Fibroblast of the aortic adventitia (primary cell): Measurements from ENCODE around the gene PRKN. TPM values are rescaled to one million over a fixed set of nuclear protein-coding genes. Genes with fewer than 3 reads are reported as not detected.

ENCODE experiments used
- DNase-seq: peaks from one replicate; pipeline ENCODE4 v3.0.0-alpha.2; 2010; ENCODE audit warnings: low read depth
- H3K4me3 ChIP-seq: 2 replicates; pipeline ENCODE4 v1.5.1; 2011; ENCODE audit warnings: low read depth, mild to moderate bottlenecking, control low read depth, low read length, moderate library complexity
- CTCF ChIP-seq: IDR thresholded peaks from 2 replicates; pipeline ENCODE4 v1.5.1; 2011; ENCODE audit warnings: mild to moderate bottlenecking, low read length, control low read depth, inconsistent platforms; ENCODE audit not compliant: insufficient read depth
- total RNA-seq: library from RNA; depleted of rRNA; stranded (reverse); fragments of >200 nt; gene quantifications from 2 replicates; pipeline ENCODE4 v1.2.3, GENCODE V29; 2012; ENCODE audit warnings: low replicate concordance

The PRKN gene
- total RNA-seq, 1 donor: 2.0 TPM

DNA sequence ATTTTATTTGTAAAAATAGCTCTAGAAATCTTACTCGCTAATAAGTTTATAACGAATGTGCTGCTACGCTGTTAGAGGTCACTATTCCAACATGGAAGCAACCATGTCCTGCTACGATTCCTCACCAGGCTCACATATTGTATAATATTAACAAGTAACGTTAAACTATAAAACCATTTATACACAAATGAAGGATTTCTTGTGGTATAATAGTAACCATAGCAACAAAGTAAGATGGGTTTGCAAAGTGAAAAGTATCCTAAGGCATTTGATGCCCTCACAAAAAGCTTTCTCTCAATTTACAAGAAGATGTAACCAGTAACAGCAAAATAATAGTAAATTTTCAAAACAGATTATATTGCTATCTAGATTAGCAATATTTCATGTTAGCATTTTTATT, 117.2 kb downstream of the PRKN start:
- H3K4me3 ChIP-seq: no peak overlapping the region
- no peak for DNase-seq
- no peak for TF ChIP-seq CTCF

DNA sequence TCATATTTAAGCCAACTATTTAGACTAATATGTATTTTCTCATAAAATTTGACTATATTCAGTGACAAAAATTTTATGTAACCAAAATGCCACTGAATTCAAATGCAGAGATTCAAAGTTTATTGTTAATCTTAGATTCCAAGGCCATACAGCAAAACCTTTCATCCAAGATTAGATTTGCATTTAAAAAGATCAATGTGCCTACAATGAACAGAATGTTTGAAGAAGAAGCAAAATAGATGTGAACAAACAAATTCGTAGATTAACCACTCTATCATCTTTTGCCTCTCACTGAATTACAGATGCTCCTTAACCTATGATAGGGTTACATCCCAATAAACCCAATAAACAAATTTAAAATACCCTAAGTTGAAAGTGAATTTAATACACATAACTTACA, 121.7 kb downstream of the PRKN start:
- no peak for DNase-seq
- no peak overlapping the region for H3K4me3 ChIP-seq
- TF ChIP-seq CTCF: no peak

DNA sequence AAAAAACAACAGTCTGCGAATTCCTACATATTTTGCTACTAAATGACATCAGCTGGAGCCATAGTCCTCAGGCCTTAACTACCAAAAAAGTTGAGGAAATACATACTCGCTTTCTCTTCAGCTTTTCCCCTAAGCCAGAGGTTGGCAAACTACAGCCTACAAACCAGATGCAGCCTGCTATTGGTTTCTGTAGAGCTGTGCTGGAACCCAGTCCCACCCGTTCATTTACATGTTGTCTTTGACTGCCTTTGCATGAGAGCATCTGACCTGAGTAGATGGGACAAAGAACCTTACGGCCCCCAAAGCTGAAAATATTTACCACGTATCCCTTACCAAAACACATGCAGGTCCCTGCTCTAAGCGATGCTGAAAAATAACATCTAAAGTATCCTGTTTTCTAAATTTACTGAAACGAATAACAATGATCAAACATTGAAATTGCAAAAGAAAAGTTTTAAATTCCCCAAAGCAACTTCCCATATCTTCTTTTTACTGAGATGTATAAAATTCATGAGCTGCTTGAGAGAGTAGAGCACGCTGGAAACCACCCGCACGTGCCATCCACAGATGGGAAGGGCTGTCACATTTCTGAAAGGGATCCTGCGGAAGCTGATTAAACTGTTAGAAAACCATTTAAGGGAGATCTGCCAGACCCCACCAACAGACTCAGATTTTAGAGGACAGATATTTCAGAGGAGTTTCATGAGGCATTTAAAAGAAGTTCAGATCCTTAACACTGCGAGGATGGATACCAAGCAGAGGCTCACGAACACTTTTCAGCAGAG, 124.1 kb downstream of the PRKN start:
- no peak for TF ChIP-seq CTCF
- DNase-seq: no peak
- no peak overlapping the region for H3K4me3 ChIP-seq

DNA sequence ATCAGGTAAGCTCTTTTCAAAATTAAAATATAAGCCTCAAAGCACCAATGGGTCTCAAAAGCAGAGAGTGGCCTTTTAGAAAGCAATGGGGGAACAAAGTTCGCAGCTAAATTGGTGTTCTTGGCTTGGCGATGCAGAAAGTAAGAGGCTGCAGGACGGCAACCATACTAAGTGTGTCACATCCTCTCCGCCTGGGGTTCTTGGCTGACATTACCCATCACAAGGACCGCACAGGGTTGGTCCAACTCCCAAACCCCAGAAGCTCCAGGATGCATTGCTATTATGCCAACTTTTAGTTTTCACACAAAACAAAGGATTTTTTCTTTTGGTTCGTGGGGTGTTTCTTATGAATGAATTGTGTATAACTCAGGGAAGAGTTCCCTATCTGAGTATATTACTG, 124.8 kb downstream of the PRKN start:
- no peak for TF ChIP-seq CTCF
- no peak for DNase-seq
- no peak overlapping the region for H3K4me3 ChIP-seq

GRCh38 chr6:162596676-162597075, 130.9 kb downstream of the PRKN start:
- DNase-seq: no peak
- TF ChIP-seq CTCF: no peak
- no peak overlapping the region for H3K4me3 ChIP-seq

DNA sequence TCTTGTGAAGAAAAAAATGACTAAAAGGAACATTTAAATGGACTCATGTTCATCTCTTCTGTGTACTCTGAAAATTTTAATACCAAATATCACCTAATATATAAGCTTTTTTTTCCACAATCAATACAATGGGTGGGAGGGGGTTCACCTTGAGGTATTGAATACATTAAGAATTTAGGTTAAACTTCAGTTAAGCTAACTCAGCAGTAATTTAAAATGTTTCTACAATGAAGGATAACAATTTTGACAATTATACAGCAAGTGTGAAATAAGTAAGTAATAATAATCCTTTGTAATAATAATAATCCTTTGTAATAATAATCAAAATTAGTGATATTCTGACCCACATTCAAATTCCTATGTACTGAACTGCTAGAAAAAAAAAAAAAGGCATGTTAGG, 136.0 kb downstream of the PRKN start:
- DNase-seq: no peak
- no peak overlapping the region for H3K4me3 ChIP-seq
- no peak for TF ChIP-seq CTCF
